Panc1 (cell line): ENCODE results near the gene ARPC4.

Experiments used
- CTCF ChIP-seq: fragments of 450-650 bp; IDR thresholded peaks from 2 replicates; pipeline ENCODE4 v1.5.1; 2017; ENCODE audit warnings: mild to moderate bottlenecking
- TF ChIP-seq, protein P1 (sequence below), 2 experiments: IDR thresholded peaks; 2 replicates each; pipeline ENCODE4 v1.6.1; 2011 to 2012; ENCODE audit warnings: low read depth in 2 of 2, control low read depth in 1 of 2, low read length in 1 of 2, mild to moderate bottlenecking in 1 of 2, moderate library complexity in 1 of 2; ENCODE audit not compliant: insufficient read depth in 1 of 2

GRCh38 chr3:9810433-9810770, 17.5 kb downstream of the ARPC4 start:
- no peak for TF ChIP-seq CTCF
- TF ChIP-seq, protein P1, sequence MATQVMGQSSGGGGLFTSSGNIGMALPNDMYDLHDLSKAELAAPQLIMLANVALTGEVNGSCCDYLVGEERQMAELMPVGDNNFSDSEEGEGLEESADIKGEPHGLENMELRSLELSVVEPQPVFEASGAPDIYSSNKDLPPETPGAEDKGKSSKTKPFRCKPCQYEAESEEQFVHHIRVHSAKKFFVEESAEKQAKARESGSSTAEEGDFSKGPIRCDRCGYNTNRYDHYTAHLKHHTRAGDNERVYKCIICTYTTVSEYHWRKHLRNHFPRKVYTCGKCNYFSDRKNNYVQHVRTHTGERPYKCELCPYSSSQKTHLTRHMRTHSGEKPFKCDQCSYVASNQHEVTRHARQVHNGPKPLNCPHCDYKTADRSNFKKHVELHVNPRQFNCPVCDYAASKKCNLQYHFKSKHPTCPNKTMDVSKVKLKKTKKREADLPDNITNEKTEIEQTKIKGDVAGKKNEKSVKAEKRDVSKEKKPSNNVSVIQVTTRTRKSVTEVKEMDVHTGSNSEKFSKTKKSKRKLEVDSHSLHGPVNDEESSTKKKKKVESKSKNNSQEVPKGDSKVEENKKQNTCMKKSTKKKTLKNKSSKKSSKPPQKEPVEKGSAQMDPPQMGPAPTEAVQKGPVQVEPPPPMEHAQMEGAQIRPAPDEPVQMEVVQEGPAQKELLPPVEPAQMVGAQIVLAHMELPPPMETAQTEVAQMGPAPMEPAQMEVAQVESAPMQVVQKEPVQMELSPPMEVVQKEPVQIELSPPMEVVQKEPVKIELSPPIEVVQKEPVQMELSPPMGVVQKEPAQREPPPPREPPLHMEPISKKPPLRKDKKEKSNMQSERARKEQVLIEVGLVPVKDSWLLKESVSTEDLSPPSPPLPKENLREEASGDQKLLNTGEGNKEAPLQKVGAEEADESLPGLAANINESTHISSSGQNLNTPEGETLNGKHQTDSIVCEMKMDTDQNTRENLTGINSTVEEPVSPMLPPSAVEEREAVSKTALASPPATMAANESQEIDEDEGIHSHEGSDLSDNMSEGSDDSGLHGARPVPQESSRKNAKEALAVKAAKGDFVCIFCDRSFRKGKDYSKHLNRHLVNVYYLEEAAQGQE (IDR thresholded peaks at IDR 0.05; ENCODE audit: insufficient read depth in 1 of 2, low read depth in 2 of 2, low read length in 1 of 2): no peak
